Loucy (cell line): ENCODE results near the gene ZNF737.
"Not testable (repeated sequence)": the region's sequence is repeated elsewhere in the genome, so short reads cannot be mapped to it uniquely, and the experiment has no call there.

Source experiments
- H2AFZ ChIP-seq: fragments of 200-600 bp; sonication (generic); 2 replicates; pipeline ENCODE4 v1.6.0; 2016; ENCODE audit warnings: antibody characterized with exemption, mild to moderate bottlenecking, low read length, moderate library complexity
- H3F3A ChIP-seq: fragments of 200-600 bp; 2 replicates; pipeline ENCODE4 v1.6.0; 2016; ENCODE audit warnings: antibody characterized with exemption, low read depth, mild to moderate bottlenecking
- H3K27me3 ChIP-seq: fragments of 200-600 bp; sonication (generic); 2 replicates; pipeline ENCODE4 v1.6.1; 2014; ENCODE audit warnings: low read length, mild to moderate bottlenecking; ENCODE audit not compliant: insufficient read depth, poor library complexity, severe bottlenecking
- H3K36me3 ChIP-seq: fragments of 200-600 bp; sonication (generic); 2 replicates; pipeline ENCODE4 v1.6.1; 2016; ENCODE audit warnings: low read length; ENCODE audit not compliant: insufficient read depth
- H3K4me1 ChIP-seq: fragments of 200-600 bp; sonication (generic); 2 replicates; pipeline ENCODE4 v1.5.1; 2014; ENCODE audit warnings: low read length, mild to moderate bottlenecking; ENCODE audit not compliant: insufficient read depth, poor library complexity, severe bottlenecking
- H3K4me2 ChIP-seq: fragments of 200-600 bp; sonication (generic); 2 replicates; pipeline ENCODE4 v1.6.0; 2014; ENCODE audit warnings: antibody characterized with exemption, low read length, low read depth, mild to moderate bottlenecking; ENCODE audit not compliant: poor library complexity, severe bottlenecking
- H3K4me3 ChIP-seq: fragments of 200-600 bp; sonication (generic); 2 replicates; pipeline ENCODE4 v1.5.1; 2014; ENCODE audit warnings: low read length, mild to moderate bottlenecking, mixed read lengths; ENCODE audit not compliant: poor library complexity, severe bottlenecking
- H3K79me2 ChIP-seq: fragments of 200-600 bp; sonication (generic); 2 replicates; pipeline ENCODE4 v1.6.1; 2014; ENCODE audit warnings: low read length; ENCODE audit not compliant: insufficient read depth
- H3K9ac ChIP-seq: fragments of 200-600 bp; sonication (generic); 2 replicates; pipeline ENCODE4 v1.6.0; 2014; ENCODE audit warnings: mild to moderate bottlenecking, low read depth, low read length, moderate library complexity; ENCODE audit not compliant: poor library complexity, severe bottlenecking
- H3K9me2 ChIP-seq: fragments of 200-600 bp; sonication (generic); replicated peaks from 2 replicates; pipeline ENCODE4 v1.6.1; 2016; ENCODE audit warnings: low read depth, low read length, mixed read lengths
- H3K9me3 ChIP-seq: fragments of 200-600 bp; sonication (generic); 2 replicates; pipeline ENCODE4 v1.6.1; 2014; ENCODE audit warnings: mild to moderate bottlenecking, antibody characterized with exemption, low read length, low read depth; ENCODE audit not compliant: insufficient read depth
- H4K20me1 ChIP-seq: fragments of 200-600 bp; sonication (generic); 2 replicates; pipeline ENCODE4 v1.6.0; 2014; ENCODE audit warnings: antibody characterized with exemption, low read length, mild to moderate bottlenecking; ENCODE audit not compliant: insufficient read depth, poor library complexity, severe bottlenecking
- CTCF ChIP-seq: fragments of 200-600 bp; sonication (generic); conservative IDR thresholded peaks from 2 replicates; pipeline ENCODE4 v1.5.1; 2014; ENCODE audit warnings: mild to moderate bottlenecking, antibody characterized with exemption, low read length
- EZH2phosphoT487 ChIP-seq: fragments of 200-600 bp; IDR thresholded peaks from 2 replicates; pipeline ENCODE4 v1.6.1; 2018; ENCODE audit warnings: antibody characterized with exemption, mild to moderate bottlenecking, moderate library complexity, borderline replicate concordance

ZNF737 gene

DNA sequence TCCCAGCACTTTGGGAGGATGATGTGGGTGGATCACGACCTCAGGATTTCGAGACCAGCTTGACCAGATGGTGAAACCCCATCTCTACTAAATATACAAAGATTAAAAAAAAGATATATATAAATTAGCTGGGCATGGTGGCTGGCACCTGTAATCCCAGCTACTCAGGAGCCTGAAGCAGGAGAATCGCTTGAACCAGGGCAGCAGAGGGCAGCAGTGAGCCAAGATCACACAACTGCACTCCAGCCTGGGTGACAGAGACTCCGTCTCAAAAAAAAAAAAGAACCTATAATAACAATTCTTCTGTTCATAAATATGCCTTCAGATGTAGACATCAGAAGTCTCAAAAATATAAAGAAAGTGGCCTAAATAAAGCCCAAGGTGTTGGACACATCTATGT lies 7.6 kb downstream of the ZNF737 start:
- Histone ChIP-seq H3F3A (peaks cover 4% of the 10 kb centered on the region), H3K9me2 (no peaks in the 10 kb centered on the region), H2AFZ (no peak overlapping the region), H3K36me3 (peaks cover 8% of the 10 kb centered on the region), H3K9ac (no peak overlapping the region), H3K4me3 (no peak overlapping the region), H3K27me3 (no peaks in the 10 kb centered on the region), H3K79me2 (peaks cover 56% of the 10 kb centered on the region), H4K20me1 (peaks cover 19% of the 10 kb centered on the region), H3K9me3 (peaks cover 10% of the 10 kb centered on the region; the same call in 1 of the 2 replicates), H3K4me1 (peaks cover 24% of the 10 kb centered on the region), H3K4me2 (peak overlapping the region; percentile 35)
- TF ChIP-seq CTCF: peak; percentile 48
- TF ChIP-seq EZH2phosphoT487: no peak

GRCh38 chr19:20544667-20545333 lies 20.8 kb downstream of the ZNF737 start:
- peaks cover 67% of the 10 kb centered on the region for H3K9me3 ChIP-seq
- H4K20me1 ChIP-seq, H3K79me2 ChIP-seq, H2AFZ ChIP-seq, H3K4me1 ChIP-seq, H3K9me2 ChIP-seq, H3F3A ChIP-seq, H3K4me3 ChIP-seq, H3K9ac ChIP-seq, H3K27me3 ChIP-seq, H3K4me2 ChIP-seq: not testable (repeated sequence)
- H3K36me3 ChIP-seq: peaks cover 59% of the 10 kb centered on the region

DNA sequence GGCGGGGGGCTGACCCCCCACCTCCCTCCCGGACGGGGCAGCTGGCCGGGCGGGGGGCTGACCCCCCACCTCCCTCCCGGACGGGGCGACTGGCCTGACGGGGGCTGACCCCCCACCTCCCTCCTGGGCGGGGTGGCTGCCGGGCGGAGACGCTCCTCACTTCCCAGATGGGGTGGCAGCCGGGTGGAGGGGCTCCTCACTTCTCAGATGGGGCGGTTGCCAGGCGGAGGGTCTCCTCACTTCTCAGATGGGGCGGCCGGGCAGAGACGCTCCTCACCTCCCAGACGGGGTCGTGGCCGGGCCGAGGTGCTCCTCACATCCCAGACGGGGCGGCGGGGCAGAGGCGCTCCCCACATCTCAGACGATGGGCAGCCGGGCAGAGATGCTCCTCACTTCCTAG lies 35.3 kb downstream of the ZNF737 start:
- not testable (repeated sequence) for H3K36me3 ChIP-seq, H3K27me3 ChIP-seq, H3F3A ChIP-seq, H2AFZ ChIP-seq, H3K4me1 ChIP-seq, H3K9me2 ChIP-seq, H3K9me3 ChIP-seq, H3K9ac ChIP-seq, H3K4me2 ChIP-seq, H3K79me2 ChIP-seq, H3K4me3 ChIP-seq, H4K20me1 ChIP-seq

DNA sequence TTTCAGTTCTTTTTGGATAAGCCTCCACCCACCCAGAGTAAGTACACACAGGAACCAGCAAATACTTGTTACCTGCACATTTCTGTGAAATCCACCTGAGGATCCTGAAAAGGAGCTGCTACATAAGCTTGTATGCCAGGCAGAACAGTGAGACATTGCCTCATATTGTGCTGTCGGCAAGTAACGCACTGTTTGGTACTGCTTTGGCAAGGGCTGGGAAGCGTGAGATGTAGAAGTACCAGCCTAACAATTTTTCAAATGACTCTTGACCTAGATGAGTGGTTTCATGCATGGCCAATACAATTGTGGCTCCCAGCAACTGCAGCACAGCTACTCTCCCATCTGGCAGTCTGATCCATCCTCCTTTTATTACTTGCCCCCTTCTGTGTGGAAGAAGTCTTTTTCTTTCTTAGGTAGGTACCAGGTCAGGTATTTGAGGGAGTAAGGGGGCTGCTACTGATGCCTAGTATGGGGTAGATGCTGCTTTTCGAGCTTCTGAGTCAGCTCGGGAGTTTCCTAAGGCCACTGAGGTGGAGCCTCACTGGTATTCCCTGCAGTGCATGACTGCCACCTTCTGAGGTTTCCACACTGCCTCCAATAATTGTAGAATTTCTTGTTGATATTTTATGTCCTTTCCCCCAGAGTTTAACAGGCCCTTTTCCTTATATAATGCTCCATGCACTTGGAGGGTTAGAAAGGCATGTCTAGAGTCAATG lies 52.2 kb downstream of the ZNF737 start:
- no peak for TF ChIP-seq CTCF
- no peak for TF ChIP-seq EZH2phosphoT487
- no peaks in the 10 kb centered on the region for H3K36me3 ChIP-seq
- H3K4me1 ChIP-seq: no peaks in the 10 kb centered on the region
- no peak overlapping the region for H3K4me3 ChIP-seq
- H3K9me2 ChIP-seq: no peaks in the 10 kb centered on the region
- no peaks in the 10 kb centered on the region for H3K79me2 ChIP-seq
- no peak overlapping the region for H3K9ac ChIP-seq
- H4K20me1 ChIP-seq: no peaks in the 10 kb centered on the region
- no peaks in the 10 kb centered on the region for H3K27me3 ChIP-seq
- H3F3A ChIP-seq: no peaks in the 10 kb centered on the region
- H3K4me2 ChIP-seq: no peak overlapping the region
- H2AFZ ChIP-seq: no peak overlapping the region
- peaks cover 5% of the 10 kb centered on the region; the same call in 1 of the 2 replicates for H3K9me3 ChIP-seq
